ENCODE results near the gene CMC4. TPM values are rescaled to one million over a fixed set of nuclear protein-coding genes. Genes with fewer than 3 reads are reported as not detected.
A peak's percentile ranks its signal among the peaks of the same experiment; 100 is the strongest.

CMC4 gene
- total and polyA plus RNA-seq, 9 of the 15 experiments (the other 6 are each of a cell fraction or from before 2014, with no cell fraction given) = 3.5 to 16.9 (median 8.2) TPM

DNA sequence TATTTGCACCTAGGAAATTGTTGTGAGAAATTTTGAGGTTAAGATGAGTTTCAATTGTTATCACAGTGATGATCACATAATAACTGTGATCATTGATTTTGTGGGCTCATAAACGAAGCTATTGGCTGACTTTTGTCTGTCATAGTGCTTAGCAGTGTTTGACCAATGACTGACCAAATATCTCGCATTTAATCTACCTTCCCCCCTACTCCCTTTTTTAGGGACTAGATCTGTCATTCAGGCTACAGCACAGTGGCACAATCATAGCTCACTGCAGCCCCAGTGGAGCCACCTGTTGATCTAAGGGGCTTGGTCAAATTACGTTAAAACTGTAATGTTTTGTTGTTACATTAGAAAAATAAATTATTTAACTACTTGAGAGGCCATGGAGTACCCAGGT, 42.8 kb downstream of the CMC4 start:
- in situ Hi-C loops (cut with MboI) (no loop called here), intact Hi-C loops (cut with micrococcal nuclease) (no loop called here)
- Histone ChIP-seq H3K4me1 (replicated peaks in 1 of 2; ENCODE audit: control insufficient read depth in 2 of 2, insufficient read depth in 2 of 2, low read length in 2 of 2) (peaks cover 11 to 20% of the 10 kb centered on the region in 2 experiments), H3K9ac (ENCODE audit: insufficient read depth in 1 of 2, low read depth in 2 of 2, low read length in 2 of 2) (peak overlapping the region; percentile 49 to 97; a peak in 3 of 4 replicates), H3K27me3 (ENCODE audit: control insufficient read depth in 2 of 2, insufficient read depth in 2 of 2, low read length in 2 of 2) (no peaks in the 10 kb centered on the region), H3K9me1 (ENCODE audit: control insufficient read depth, insufficient read depth, low read length) (no peaks in the 10 kb centered on the region), H2AFZ (ENCODE audit: low read depth, low read length) (peak overlapping the region; percentile 40; the same call in 1 of the 2 replicates), H3K4me3 (peak overlapping the region; percentile 51), H3K79me2 (ENCODE audit: control insufficient read depth, insufficient read depth, low read length) (peaks cover 59% of the 10 kb centered on the region), H3K36me3 (ENCODE audit: control insufficient read depth, insufficient read depth, low read length) (no peaks in the 10 kb centered on the region), H3K27ac (ENCODE audit: extremely low read depth, low read depth, low read length) (peak overlapping the region; percentile 95), H4K20me1 (replicated peaks; ENCODE audit: control insufficient read depth, insufficient read depth, low read length) (no peaks in the 10 kb centered on the region), H3K4me2 (ENCODE audit: insufficient read depth, low read length) (peak overlapping the region; percentile 82), H3K9me3 (replicated peaks; ENCODE audit: control insufficient read depth, insufficient read depth, low read depth, low read length) (no peaks in the 10 kb centered on the region)
- POLR2A ChIA-PET = interaction anchor here (0.9 to 1.1 kb wide), 3 partner anchors 19 to 252 kb away, joined by 3 to 4 read pairs (median 3); no protein-coding TSS in a partner anchor
- WGBS (ENCODE audit: insufficient coverage, low coverage, missing lambda C conversion rate) = 0% methylated on average over 3 of the region's 3 CpGs
- no TSS peak for BruUV-seq (replicated peaks)
- CTCF ChIA-PET (ENCODE audit: low intra/inter-chr PET ratio) = no interaction called here
- FAIRE-seq (peak; percentile 49), DNase-seq (ENCODE audit: extremely low read depth in 1 of 4, low spot score in 3 of 4) (peak in 1 of 4 experiments; percentile 38), ATAC-seq (peak; percentile 12)
- TF ChIP-seq, protein P1, sequence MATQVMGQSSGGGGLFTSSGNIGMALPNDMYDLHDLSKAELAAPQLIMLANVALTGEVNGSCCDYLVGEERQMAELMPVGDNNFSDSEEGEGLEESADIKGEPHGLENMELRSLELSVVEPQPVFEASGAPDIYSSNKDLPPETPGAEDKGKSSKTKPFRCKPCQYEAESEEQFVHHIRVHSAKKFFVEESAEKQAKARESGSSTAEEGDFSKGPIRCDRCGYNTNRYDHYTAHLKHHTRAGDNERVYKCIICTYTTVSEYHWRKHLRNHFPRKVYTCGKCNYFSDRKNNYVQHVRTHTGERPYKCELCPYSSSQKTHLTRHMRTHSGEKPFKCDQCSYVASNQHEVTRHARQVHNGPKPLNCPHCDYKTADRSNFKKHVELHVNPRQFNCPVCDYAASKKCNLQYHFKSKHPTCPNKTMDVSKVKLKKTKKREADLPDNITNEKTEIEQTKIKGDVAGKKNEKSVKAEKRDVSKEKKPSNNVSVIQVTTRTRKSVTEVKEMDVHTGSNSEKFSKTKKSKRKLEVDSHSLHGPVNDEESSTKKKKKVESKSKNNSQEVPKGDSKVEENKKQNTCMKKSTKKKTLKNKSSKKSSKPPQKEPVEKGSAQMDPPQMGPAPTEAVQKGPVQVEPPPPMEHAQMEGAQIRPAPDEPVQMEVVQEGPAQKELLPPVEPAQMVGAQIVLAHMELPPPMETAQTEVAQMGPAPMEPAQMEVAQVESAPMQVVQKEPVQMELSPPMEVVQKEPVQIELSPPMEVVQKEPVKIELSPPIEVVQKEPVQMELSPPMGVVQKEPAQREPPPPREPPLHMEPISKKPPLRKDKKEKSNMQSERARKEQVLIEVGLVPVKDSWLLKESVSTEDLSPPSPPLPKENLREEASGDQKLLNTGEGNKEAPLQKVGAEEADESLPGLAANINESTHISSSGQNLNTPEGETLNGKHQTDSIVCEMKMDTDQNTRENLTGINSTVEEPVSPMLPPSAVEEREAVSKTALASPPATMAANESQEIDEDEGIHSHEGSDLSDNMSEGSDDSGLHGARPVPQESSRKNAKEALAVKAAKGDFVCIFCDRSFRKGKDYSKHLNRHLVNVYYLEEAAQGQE (IDR thresholded peaks at IDR 0.05; ENCODE audit: borderline replicate concordance) = 0 out of 2 replicates have a peak, but pooled peaks have one; percentile 7
- TF ChIP-seq, protein P1 (CRISPR knock-in tag; IDR thresholded peaks at IDR 0.05; ENCODE audit: low read depth) = no peak
- no peak for TF ChIP-seq XRCC3 (IDR thresholded peaks at IDR 0.05)
- TF ChIP-seq, protein P2, sequence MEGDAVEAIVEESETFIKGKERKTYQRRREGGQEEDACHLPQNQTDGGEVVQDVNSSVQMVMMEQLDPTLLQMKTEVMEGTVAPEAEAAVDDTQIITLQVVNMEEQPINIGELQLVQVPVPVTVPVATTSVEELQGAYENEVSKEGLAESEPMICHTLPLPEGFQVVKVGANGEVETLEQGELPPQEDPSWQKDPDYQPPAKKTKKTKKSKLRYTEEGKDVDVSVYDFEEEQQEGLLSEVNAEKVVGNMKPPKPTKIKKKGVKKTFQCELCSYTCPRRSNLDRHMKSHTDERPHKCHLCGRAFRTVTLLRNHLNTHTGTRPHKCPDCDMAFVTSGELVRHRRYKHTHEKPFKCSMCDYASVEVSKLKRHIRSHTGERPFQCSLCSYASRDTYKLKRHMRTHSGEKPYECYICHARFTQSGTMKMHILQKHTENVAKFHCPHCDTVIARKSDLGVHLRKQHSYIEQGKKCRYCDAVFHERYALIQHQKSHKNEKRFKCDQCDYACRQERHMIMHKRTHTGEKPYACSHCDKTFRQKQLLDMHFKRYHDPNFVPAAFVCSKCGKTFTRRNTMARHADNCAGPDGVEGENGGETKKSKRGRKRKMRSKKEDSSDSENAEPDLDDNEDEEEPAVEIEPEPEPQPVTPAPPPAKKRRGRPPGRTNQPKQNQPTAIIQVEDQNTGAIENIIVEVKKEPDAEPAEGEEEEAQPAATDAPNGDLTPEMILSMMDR (IDR thresholded peaks at IDR 0.05 in 2 of 3, conservative IDR thresholded peaks at IDR 0.05 in 1 of 3; ENCODE audit: insufficient read depth in 2 of 3, low read depth in 1 of 3, low read length in 3 of 3) = peak in 2 of 3 experiments; percentile 17 to 22; a peak in 1 of 6 replicates
- TF ChIP-seq, protein P3, sequence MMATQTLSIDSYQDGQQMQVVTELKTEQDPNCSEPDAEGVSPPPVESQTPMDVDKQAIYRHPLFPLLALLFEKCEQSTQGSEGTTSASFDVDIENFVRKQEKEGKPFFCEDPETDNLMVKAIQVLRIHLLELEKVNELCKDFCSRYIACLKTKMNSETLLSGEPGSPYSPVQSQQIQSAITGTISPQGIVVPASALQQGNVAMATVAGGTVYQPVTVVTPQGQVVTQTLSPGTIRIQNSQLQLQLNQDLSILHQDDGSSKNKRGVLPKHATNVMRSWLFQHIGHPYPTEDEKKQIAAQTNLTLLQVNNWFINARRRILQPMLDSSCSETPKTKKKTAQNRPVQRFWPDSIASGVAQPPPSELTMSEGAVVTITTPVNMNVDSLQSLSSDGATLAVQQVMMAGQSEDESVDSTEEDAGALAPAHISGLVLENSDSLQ (IDR thresholded peaks at IDR 0.05) = peak; percentile 46; the same call in 1 of the 2 replicates
- TF ChIP-seq MEIS2 (IDR thresholded peaks at IDR 0.05; ENCODE audit: partially characterized antibody) = peak; percentile 2
- TF ChIP-seq RAD21 (CRISPR knock-in tag; conservative IDR thresholded peaks at IDR 0.05 in 1 of 2, IDR thresholded peaks at IDR 0.05 in 1 of 2) = 0 out of 4 replicates have a peak, but pooled peaks of 1 of the 2 experiments have one; percentile 4
- TF ChIP-seq ZNF57 (CRISPR knock-in tag; IDR thresholded peaks at IDR 0.05) = no peak
